Osteocyte (in vitro differentiated cells): ENCODE results near the gene VWA7. TPM values are rescaled to one million over a fixed set of nuclear protein-coding genes. Genes with fewer than 3 reads are reported as not detected.

ENCODE experiments used
- DNase-seq: peaks from one replicate; pipeline ENCODE4 v3.0.0; 2021; ENCODE audit warnings: mixed read lengths; ENCODE audit not compliant: unreplicated experiment; ENCODE audit errors: extremely low spot score
- H3K27ac Mint-ChIP-seq: one replicate; pipeline ENCODE4 v1.8.0; 2021; ENCODE audit warnings: mild to moderate bottlenecking, mixed read lengths; ENCODE audit not compliant: unreplicated experiment
- H3K27me3 Mint-ChIP-seq: one replicate; pipeline ENCODE4 v1.8.0; 2021; ENCODE audit warnings: mixed read lengths; ENCODE audit not compliant: unreplicated experiment
- H3K36me3 Mint-ChIP-seq: one replicate; pipeline ENCODE4 v1.8.0; 2021; ENCODE audit warnings: mixed read lengths; ENCODE audit not compliant: unreplicated experiment
- H3K4me1 Mint-ChIP-seq: one replicate; pipeline ENCODE4 v1.8.0; 2021; ENCODE audit warnings: mixed read lengths; ENCODE audit not compliant: unreplicated experiment
- H3K4me3 Mint-ChIP-seq: one replicate; pipeline ENCODE4 v1.8.0; 2021; ENCODE audit warnings: mild to moderate bottlenecking, moderate library complexity, mixed read lengths; ENCODE audit not compliant: unreplicated experiment
- H3K9me3 Mint-ChIP-seq: one replicate; pipeline ENCODE4 v1.8.0; 2021; ENCODE audit warnings: mixed read lengths; ENCODE audit not compliant: unreplicated experiment
- total RNA-seq: library from RNA; stranded (reverse); gene quantifications from 2 replicates; pipeline ENCODE4 v1.2.1, GENCODE V29; 2021
- TF ChIP-seq, protein P1 (sequence below): fragments of 200-600 bp; sonication (generic); IDR thresholded peaks from 2 replicates; pipeline ENCODE4 v1.5.0; 2021; ENCODE audit warnings: antibody characterized with exemption, mild to moderate bottlenecking, moderate library complexity

VWA7 gene
- total RNA-seq, 1 donor from 2014 or later, result 0.94 TPM

DNA sequence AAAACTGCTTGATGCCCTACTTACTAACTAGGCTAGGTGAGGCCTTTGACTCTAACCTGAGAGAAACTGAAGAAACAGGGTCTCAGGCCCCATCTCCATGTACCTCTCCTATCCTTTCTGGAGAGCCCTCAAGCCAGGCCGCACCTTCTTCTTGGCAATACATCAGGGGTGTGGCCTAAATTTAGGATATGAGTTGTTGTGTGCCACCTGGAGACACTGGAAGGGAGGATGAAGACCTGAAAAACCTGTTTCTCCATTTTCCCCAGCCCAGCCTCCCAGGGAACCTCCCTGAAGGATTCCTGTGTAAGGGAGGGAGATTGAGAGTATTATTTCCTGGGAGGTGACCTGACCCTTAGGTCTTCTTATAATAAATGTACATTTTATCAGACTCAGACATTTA, 58.9 kb downstream of the VWA7 start:
- TF ChIP-seq, protein P1, sequence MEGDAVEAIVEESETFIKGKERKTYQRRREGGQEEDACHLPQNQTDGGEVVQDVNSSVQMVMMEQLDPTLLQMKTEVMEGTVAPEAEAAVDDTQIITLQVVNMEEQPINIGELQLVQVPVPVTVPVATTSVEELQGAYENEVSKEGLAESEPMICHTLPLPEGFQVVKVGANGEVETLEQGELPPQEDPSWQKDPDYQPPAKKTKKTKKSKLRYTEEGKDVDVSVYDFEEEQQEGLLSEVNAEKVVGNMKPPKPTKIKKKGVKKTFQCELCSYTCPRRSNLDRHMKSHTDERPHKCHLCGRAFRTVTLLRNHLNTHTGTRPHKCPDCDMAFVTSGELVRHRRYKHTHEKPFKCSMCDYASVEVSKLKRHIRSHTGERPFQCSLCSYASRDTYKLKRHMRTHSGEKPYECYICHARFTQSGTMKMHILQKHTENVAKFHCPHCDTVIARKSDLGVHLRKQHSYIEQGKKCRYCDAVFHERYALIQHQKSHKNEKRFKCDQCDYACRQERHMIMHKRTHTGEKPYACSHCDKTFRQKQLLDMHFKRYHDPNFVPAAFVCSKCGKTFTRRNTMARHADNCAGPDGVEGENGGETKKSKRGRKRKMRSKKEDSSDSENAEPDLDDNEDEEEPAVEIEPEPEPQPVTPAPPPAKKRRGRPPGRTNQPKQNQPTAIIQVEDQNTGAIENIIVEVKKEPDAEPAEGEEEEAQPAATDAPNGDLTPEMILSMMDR, result no peak
- Mint-ChIP-seq H3K36me3 (no peaks in the 10 kb centered on the region), H3K9me3 (no peaks in the 10 kb centered on the region), H3K27ac (no peak overlapping the region), H3K4me1 (peaks cover 6% of the 10 kb centered on the region), H3K27me3 (peaks cover 5% of the 10 kb centered on the region), H3K4me3 (no peak overlapping the region)
- no peak for DNase-seq

DNA sequence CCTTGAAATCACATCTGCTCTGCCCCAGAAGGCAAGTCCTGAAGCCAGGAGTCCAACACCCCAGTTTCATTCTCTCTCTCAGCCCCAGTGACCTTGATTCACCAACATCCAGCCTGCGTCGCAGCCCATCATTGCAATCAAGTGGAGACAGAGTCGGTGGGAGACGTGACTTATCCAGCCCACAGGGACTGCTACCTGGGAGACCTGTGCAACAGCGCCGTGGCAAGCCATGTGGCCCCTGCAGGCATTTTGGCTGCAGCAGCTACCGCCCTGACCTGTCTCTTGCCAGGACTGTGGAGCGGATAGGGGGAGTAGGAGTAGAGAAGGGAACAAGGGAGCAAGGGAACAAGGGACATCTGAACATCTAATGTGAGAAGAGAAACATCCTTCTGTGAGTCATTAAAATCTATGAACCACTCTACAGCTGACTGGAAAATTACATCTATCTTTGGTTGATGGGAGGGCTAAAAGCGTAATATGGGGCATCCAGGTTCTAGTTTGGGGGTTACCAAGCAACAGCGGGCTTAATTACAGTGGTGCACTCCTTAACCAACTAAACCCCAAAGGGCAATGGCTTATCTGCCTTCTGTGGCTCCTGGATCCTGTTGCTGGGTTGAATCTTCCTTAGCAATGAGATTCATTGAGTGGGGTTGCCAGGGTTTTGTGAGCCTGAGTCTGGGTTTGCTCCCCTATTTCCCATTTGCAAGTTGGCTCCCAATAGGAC, 59.5 kb downstream of the VWA7 start:
- Mint-ChIP-seq H3K27me3 (peaks cover 6% of the 10 kb centered on the region), H3K4me1 (peaks cover 6% of the 10 kb centered on the region), H3K27ac (no peak overlapping the region), H3K36me3 (no peaks in the 10 kb centered on the region), H3K4me3 (no peak overlapping the region), H3K9me3 (no peaks in the 10 kb centered on the region)
- DNase-seq, result no peak
- TF ChIP-seq, protein P1, result no peak

Other genes with a start within 250 kb of the VWA7 start
- gene MCCD1, start 248.4 kb downstream of the VWA7 start, total RNA-seq, result not detected in 2 replicates
- 315 and 331 TPM in 2 replicates for gene DDX39B, start 235.3 kb downstream of the VWA7 start, total RNA-seq
- 8.8 and 9.0 TPM in 2 replicates for gene ATP6V1G2, start 230.7 kb downstream of the VWA7 start, total RNA-seq
- 28.7 and 33.2 TPM in 2 replicates for gene NFKBIL1, start 229.7 kb downstream of the VWA7 start, total RNA-seq
- gene LTA, start 205.0 kb downstream of the VWA7 start, total RNA-seq, result not detected in 2 replicates
- gene TNF, start 201.8 kb downstream of the VWA7 start, total RNA-seq, result not detected in 2 replicates
- gene LTB, start 194.9 kb downstream of the VWA7 start, total RNA-seq, result not detected in 2 replicates
- gene LST1, start 191.1 kb downstream of the VWA7 start, total RNA-seq, result not detected in 2 replicates
- gene NCR3, start 184.3 kb downstream of the VWA7 start, total RNA-seq, result not detected in 2 replicates
- gene AIF1, start 162.1 kb downstream of the VWA7 start, total RNA-seq, result not detected in 2 replicates
- gene PRRC2A, start 156.6 kb downstream of the VWA7 start, total RNA-seq, result 189 and 205 TPM in 2 replicates
- gene BAG6, start 124.7 kb downstream of the VWA7 start, total RNA-seq, result 382 and 386 TPM in 2 replicates
- gene APOM, start 121.4 kb downstream of the VWA7 start, total RNA-seq, result 2.2 and 4.0 TPM in 2 replicates
- gene C6orf47, start 116.5 kb downstream of the VWA7 start, total RNA-seq, result 21.5 and 23.0 TPM in 2 replicates
- 17.0 and 18.7 TPM in 2 replicates for gene GPANK1, start 112.3 kb downstream of the VWA7 start, total RNA-seq
- gene CSNK2B, start 111.2 kb downstream of the VWA7 start, total RNA-seq, result 142 and 163 TPM in 2 replicates
- 14.0 and 17.6 TPM in 2 replicates for gene LY6G5B, start 107.4 kb downstream of the VWA7 start, total RNA-seq
- 3.9 and 5.0 TPM in 2 replicates for gene LY6G5C, start 96.3 kb downstream of the VWA7 start, total RNA-seq
- gene ABHD16A, start 74.0 kb downstream of the VWA7 start, total RNA-seq, result 46.6 and 50.5 TPM in 2 replicates
- not detected in 2 replicates for gene LY6G6F, start 70.5 kb downstream of the VWA7 start, total RNA-seq
- gene LY6G6D, start 62.0 kb downstream of the VWA7 start, total RNA-seq, result not detected in 2 replicates
- not detected in 2 replicates for gene LY6G6C, start 55.6 kb downstream of the VWA7 start, total RNA-seq
- gene MPIG6B, start 54.0 kb downstream of the VWA7 start, total RNA-seq, result not detected in 2 replicates
- 91.4 and 96.3 TPM in 2 replicates for gene DDAH2, start 48.0 kb downstream of the VWA7 start, total RNA-seq
- 230 and 242 TPM in 2 replicates for gene CLIC1, start 40.8 kb downstream of the VWA7 start, total RNA-seq
- gene MSH5, start 37.3 kb downstream of the VWA7 start, total RNA-seq, result 18.4 and 20.9 TPM in 2 replicates
- gene SAPCD1, start 14.7 kb downstream of the VWA7 start, total RNA-seq, result 2.5 and 3.4 TPM in 2 replicates
- gene VARS1, start 18.4 kb upstream of the VWA7 start, total RNA-seq, result 73.0 and 73.4 TPM in 2 replicates
- 50.6 and 54.3 TPM in 2 replicates for gene LSM2, start 29.6 kb upstream of the VWA7 start, total RNA-seq
- gene HSPA1L, start 38.0 kb upstream of the VWA7 start, total RNA-seq, result 1.1 and 1.7 TPM in 2 replicates
- 19.7 and 24.8 TPM in 2 replicates for gene HSPA1A, start 38.2 kb upstream of the VWA7 start, total RNA-seq
- 65.5 and 65.8 TPM in 2 replicates for gene HSPA1B, start 50.4 kb upstream of the VWA7 start, total RNA-seq
- 74.8 and 83.6 TPM in 2 replicates for gene NEU1, start 85.5 kb upstream of the VWA7 start, total RNA-seq
- not detected in 2 replicates for gene SLC44A4, start 101.7 kb upstream of the VWA7 start, total RNA-seq
- 62.4 and 66.7 TPM in 2 replicates for gene EHMT2, start 120.4 kb upstream of the VWA7 start, total RNA-seq
- gene ZBTB12, start 124.8 kb upstream of the VWA7 start, total RNA-seq, result 8.3 and 8.8 TPM in 2 replicates
- gene C2, start 150.4 kb upstream of the VWA7 start, total RNA-seq, result 2.3 and 2.4 TPM in 2 replicates
- gene CFB, start 168.8 kb upstream of the VWA7 start, total RNA-seq, result 4.2 and 6.9 TPM in 2 replicates
- 59.3 and 66.8 TPM in 2 replicates for gene NELFE, start 181.6 kb upstream of the VWA7 start, total RNA-seq
- 69.3 and 84.3 TPM in 2 replicates for gene SKIC2, start 181.8 kb upstream of the VWA7 start, total RNA-seq
- 28.6 and 30.8 TPM in 2 replicates for gene DXO, start 194.8 kb upstream of the VWA7 start, total RNA-seq
- 13.5 and 15.2 TPM in 2 replicates for gene C4A, start 204.7 kb upstream of the VWA7 start, total RNA-seq
- 10.5 and 11.8 TPM in 2 replicates for gene C4B, start 237.5 kb upstream of the VWA7 start, total RNA-seq